ENCODE data around the gene RPS6KA2.

RPS6KA2 gene

GRCh38 chr6:166633732-166634535 lies 6.9 kb upstream of the RPS6KA2 start:
- FAIRE-seq: no peak

- FAIRE-seq: no peak
These were observed 5.7 kb upstream of the RPS6KA2 start for GRCh38 chr6:166632731-166633130.

DNA sequence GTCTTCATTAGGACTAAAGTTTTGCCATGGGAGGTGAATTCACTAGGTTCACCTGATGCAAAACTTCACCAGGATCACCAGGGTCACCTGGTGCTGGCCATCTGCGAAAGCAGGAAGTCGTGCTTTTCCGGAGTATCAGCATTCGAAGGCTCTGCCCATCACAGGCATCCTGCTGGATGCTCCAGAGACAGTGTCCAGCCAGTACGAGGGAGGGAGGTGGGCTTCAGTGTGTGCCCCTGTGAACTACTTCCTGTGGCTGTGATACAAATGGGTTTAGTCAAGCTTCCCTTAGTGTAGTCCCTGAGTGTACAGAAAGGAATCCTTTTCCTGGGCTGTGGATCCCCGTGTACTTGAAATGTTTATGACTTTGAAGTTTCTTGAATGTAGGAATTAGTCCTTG lies 3.4 kb upstream of the RPS6KA2 start:
- FAIRE-seq: no peak

- FAIRE-seq: no peak
These were observed 2.6 kb upstream of the RPS6KA2 start for GRCh38 chr6:166629628-166630027.

DNA sequence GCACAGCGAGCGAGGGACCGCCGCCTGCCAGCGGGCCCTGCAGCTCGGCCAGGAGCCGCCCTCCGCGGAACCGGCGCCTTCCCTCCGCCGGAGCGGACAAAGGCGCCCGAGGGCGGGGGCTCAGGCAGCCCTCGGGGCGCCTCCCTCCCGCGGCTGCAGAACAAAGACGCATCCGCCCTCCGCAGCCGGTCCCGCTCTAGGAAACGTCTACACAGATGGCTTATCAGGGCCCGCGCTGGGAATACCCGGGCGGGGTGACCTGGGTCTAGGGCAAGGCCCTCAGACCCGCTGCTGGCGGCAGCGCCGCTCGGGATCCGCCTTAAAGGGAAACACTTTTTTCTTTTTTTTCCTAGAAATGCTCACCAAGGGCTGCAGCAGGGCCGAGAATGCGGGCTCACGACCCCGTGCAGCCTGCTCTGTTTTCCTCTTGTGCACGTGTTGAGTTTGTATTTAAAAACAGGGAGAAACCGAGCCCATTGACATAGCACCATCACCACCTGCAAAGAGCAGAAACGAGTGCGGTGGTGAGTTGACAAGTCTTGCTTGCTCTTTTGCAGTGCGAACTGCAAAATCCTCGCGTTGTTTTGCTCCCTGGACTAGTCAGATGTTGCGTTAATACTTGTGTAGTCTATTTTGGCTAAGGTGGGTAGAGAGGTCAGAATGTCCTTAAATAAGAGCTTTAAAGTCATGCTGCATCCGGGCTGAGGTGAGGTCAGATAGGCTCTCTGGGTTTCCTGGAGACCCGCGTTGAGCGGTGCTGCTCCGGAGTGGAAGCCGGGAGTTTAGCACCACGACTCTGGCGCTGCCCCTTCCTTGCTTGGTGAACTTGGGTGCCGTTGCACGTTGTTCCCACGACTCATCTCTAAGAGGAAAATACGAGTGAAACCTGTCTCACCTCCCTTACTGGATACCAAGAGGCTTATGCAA lies 1.1 kb upstream of the RPS6KA2 start:
- no peak for FAIRE-seq

- FAIRE-seq: no peak
These were observed 646 bp downstream of the RPS6KA2 start for GRCh38 chr6:166626177-166627032.

GRCh38 chr6:166625356-166625755 lies 1.7 kb downstream of the RPS6KA2 start:
- no peak for FAIRE-seq

- FAIRE-seq: no peak
These were observed 2.8 kb downstream of the RPS6KA2 start for GRCh38 chr6:166624275-166624674.

DNA sequence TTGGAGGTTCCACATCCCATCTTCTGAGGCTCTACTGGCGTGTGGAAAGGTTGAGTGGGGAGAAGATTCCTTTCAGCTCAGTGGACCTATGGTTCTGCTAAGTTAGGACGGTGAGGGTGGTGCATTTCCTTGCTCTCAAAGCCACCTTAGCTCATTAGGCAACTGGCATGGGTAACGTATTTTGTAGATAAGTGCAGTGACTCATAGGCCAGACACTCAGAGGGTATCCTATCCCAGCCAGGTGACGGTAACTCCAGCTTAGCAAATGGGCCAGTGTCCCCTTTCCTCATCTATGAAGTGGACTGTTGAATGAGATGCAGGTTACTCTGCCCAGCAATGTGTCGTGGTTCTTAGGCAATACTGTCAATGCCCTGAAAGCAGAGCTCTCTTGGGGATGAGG lies 3.7 kb downstream of the RPS6KA2 start:
- FAIRE-seq: no peak

- FAIRE-seq: no peak
These were observed 5.9 kb downstream of the RPS6KA2 start for GRCh38 chr6:166621114-166621540.

DNA sequence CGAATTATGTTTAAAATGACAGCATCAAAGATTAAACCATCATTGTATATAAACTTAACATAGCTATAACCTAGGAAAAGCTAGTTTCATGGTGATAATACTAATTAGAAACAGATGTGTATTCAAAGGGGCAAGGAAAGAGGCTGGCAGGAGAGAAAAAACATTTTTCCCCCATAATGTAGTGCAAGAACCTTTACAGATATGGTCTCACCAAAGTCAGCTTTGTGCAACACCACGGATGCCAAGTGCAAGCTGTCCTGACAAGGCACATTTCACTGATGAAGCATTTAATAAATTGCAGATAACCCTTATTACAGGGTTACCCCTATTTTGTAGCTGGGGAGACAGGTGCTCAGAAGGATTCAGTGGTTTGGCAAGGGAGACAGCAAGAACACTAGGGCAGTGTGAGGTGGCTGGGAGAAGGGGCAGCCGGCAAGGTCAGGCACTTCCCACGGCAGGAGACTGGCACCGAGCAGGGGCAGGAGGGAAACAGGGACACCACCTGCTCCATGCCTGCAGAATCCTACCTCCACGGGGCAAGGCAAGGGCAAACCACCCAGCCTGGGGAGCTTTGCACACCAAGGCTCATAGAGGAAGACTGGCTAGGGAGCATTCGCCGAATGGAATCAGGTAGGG lies 6.5 kb downstream of the RPS6KA2 start:
- FAIRE-seq: no peak

GRCh38 chr6:166619912-166620311 lies 7.1 kb downstream of the RPS6KA2 start:
- no peak for FAIRE-seq

GRCh38 chr6:166618866-166619761 lies 7.9 kb downstream of the RPS6KA2 start:
- FAIRE-seq: no peak

- no peak for FAIRE-seq
These were observed 8.8 kb downstream of the RPS6KA2 start for GRCh38 chr6:166618251-166618650.

DNA sequence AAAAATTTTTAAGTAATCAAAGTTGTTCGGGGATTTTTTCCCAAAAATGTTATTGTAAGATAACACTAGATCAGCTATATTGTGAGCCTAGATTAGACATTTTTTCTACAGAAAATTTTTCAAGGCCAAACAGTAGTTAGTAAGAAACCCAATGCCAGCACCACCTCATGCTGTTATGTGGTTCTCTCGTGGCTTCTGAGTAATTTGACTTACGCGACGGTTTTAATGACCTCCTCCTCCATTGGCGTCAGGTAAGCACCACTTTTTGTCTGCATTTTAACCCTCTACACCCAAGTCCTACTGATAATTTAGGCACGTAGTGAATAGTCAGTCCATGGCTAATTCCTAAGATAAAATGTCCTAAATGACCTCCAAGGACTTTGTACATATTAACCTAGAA lies 9.7 kb downstream of the RPS6KA2 start:
- no peak for FAIRE-seq

DNA sequence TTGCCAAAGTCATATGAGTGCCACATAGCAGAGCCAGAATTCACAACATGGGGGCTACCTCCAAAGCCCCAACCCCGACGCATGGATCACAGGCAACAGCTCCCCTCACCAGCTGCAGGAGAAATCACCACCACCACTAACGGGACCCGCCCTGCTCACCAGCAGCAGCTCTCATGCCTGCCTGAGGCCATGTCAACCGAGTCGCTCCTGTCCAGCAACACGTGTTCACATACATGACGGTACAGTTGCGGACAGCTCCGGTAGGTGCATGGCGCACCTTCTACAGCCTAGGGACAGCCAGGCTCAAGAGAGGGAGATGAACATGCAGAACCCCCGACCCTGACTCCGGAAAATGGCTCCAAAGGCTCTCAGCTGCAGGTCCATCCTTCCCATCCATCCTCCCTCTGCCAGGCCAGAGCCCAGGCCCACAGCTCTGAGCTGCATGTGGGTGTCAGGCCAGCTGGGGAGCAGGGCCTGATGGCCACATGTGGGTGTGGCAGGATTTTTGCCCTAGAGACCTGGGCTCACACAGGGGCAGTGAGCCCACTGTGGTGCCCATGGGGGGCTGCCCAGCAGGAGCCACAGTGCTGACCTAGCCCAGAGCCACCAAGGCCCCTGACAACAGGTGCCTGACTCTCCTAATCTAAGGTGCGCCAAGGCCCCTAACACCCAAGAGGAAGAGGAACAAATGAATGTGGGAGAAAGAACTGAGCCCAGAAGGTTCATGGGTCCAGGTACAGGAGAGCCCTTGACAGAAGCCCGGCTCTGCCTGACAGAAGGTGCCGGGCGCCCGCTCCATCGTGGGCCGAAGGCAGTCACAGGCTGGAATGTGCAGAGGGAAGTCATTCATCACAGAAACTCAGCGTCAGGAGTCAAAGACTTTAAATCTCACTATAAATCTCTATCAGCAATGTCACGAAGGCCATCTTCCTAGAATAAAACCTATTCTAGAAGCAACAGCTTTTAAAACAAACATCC lies 10.5 kb downstream of the RPS6KA2 start:
- FAIRE-seq: no peak

DNA sequence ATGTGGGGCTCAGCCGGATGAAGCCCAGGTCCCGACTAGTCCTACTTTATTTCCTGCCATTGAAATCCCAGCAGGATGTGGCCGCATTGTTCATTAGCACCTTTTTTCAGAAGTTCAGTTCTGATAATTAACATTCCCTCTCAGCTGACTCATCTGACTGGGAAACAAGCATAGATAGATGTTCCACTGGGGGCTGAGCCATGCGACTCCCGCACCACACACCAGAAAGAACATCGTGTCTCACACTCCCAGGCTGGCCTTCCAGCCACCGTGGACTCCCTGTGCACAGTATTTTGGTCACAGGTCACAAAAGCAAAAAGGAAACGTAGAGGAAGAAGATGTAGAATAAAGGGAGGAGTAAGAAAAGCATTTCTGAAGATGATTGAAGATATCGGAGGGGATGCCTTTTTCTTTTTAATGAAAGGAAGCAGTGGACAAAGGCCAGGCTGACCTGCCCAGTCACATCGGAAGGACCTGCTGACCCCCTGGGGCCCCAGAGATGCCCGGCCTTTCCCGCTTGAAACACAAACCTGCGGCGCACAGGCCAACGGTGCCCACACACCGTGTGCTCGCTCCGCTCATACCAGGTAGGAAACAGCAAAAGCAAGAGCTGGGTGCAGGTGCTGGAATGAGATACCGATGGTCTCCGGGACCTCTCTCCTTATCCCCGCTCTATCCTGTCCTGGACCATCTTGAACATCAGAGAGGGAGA lies 11.8 kb downstream of the RPS6KA2 start:
- FAIRE-seq: no peak

GRCh38 chr6:166614589-166614988 lies 12.5 kb downstream of the RPS6KA2 start:
- FAIRE-seq: no peak

- FAIRE-seq: no peak
These were observed 12.9 kb downstream of the RPS6KA2 start for GRCh38 chr6:166614171-166614583.
